PC-9 (cell line): ENCODE data around the gene IFI27. TPM values are rescaled to one million over a fixed set of nuclear protein-coding genes. Genes with fewer than 3 reads are reported as not detected.

Source experiments
- BruUV-seq: library from RNA; stranded (reverse); fragments of 400-500 nt; replicated peaks from 2 replicates; lab custom pipeline; 2021; lab: Mats Ljungman, UMichigan
- CTCF ChIA-PET: fragments of 300-600 bp; sonication (Branson Sonifier 250); formaldehyde crosslinking; loops from one replicate; lab custom pipeline; 2022; ENCODE audit warnings: antibody characterized with exemption; lab: Charles Lee
- POLR2A ChIA-PET: fragments of 300-600 bp; sonication (Branson Sonifier 250); formaldehyde crosslinking; loops from one replicate; lab custom pipeline; 2022; ENCODE audit warnings: antibody characterized with exemption; ENCODE audit not compliant: unreplicated experiment; lab: Charles Lee
- DNase-seq, 2 experiments: peaks; one replicate each; pipeline versions ENCODE4 v3.0.0 to v3.0.0-alpha.2; 2015 to 2022; ENCODE audit warnings: mixed read lengths in 1 of 2
- H2AFZ ChIP-seq: fragments of 200-600 bp; sonication (generic); 2 replicates; pipeline ENCODE4 v1.8.1; 2017; ENCODE audit warnings: antibody characterized with exemption
- H3F3A ChIP-seq: fragments of 200-600 bp; sonication (generic); 2 replicates; pipeline ENCODE4 v1.8.1; 2017; ENCODE audit warnings: antibody characterized with exemption, mild to moderate bottlenecking, low read depth; ENCODE audit not compliant: insufficient read depth
- H3K27ac ChIP-seq: fragments of 200-600 bp; sonication (generic); 2 replicates; pipeline ENCODE4 v1.6.1; 2016; ENCODE audit warnings: mixed run types
- H3K27me3 ChIP-seq: fragments of 200-600 bp; sonication (generic); 2 replicates; pipeline ENCODE4 v1.6.1; 2016; ENCODE audit warnings: low read depth, mixed run types; ENCODE audit not compliant: insufficient read depth
- H3K36me3 ChIP-seq: fragments of 200-600 bp; sonication (generic); 2 replicates; pipeline ENCODE4 v1.6.1; 2016; ENCODE audit warnings: low read depth, mixed run types
- H3K4me1 ChIP-seq: fragments of 200-600 bp; sonication (generic); replicated peaks from 2 replicates; pipeline ENCODE4 v1.6.1; 2016; ENCODE audit warnings: mixed run types; ENCODE audit not compliant: insufficient read depth
- H3K4me2 ChIP-seq: fragments of 200-600 bp; sonication (generic); 2 replicates; pipeline ENCODE4 v1.6.1; 2017; ENCODE audit warnings: mixed run types
- H3K4me3 ChIP-seq: fragments of 200-600 bp; sonication (generic); 2 replicates; pipeline ENCODE4 v1.6.1; 2016; ENCODE audit warnings: mixed run types
- H3K79me2 ChIP-seq: fragments of 200-600 bp; sonication (generic); 2 replicates; pipeline ENCODE4 v1.6.1; 2017; ENCODE audit warnings: low read depth, mixed run types
- H3K9me2 ChIP-seq: fragments of 200-600 bp; sonication (generic); 2 replicates; pipeline ENCODE4 v1.8.1; 2017; ENCODE audit warnings: mild to moderate bottlenecking; ENCODE audit not compliant: insufficient read depth
- H3K9me3 ChIP-seq: fragments of 200-600 bp; sonication (generic); 2 replicates; pipeline ENCODE4 v1.8.1; 2016; ENCODE audit warnings: low read depth; ENCODE audit not compliant: insufficient read depth
- H4K20me1 ChIP-seq: fragments of 200-600 bp; sonication (generic); 2 replicates; pipeline ENCODE4 v1.8.1; 2017; ENCODE audit not compliant: insufficient read depth
- CTCF ChIP-seq: fragments of 200-600 bp; sonication (generic); conservative IDR thresholded peaks from 2 replicates; pipeline ENCODE4 v1.6.1; 2017; ENCODE audit warnings: mixed run types, antibody characterized with exemption, mild to moderate bottlenecking, moderate library complexity
- EZH2 ChIP-seq: fragments of 200-600 bp; sonication (generic); IDR thresholded peaks from 2 replicates; pipeline ENCODE4 v1.8.0; 2017; ENCODE audit warnings: antibody characterized with exemption, low read depth
- intact Hi-C: fragments of 100-400 bp; cut with micrococcal nuclease; formaldehyde crosslinking; loops from one replicate; pipeline ENCODE4 v1.10.0; 2022; ENCODE audit not compliant: unreplicated experiment
- total RNA-seq: library from RNA; stranded (reverse); gene quantifications from 2 replicates; pipeline ENCODE4 v1.2.3, GENCODE V29; 2021

Gene IFI27
- total RNA-seq, 1 experiment from 2014 or later: 1.1 TPM

GRCh38 chr14:94135476-94135875, 24.9 kb downstream of the IFI27 start:
- no TSS peak for BruUV-seq
- ChIA-PET POLR2A (no interaction called here), CTCF (no interaction called here)
- H3K9me2 ChIP-seq: no peaks in the 10 kb centered on the region
- TF ChIP-seq EZH2 (no peak), CTCF (no peak)
- no peaks in the 10 kb centered on the region for H4K20me1 ChIP-seq
- H3K4me3 ChIP-seq: no peak overlapping the region
- no peaks in the 10 kb centered on the region for H3F3A ChIP-seq
- no peak for DNase-seq
- intact Hi-C loops: loop anchor here (5.0 kb wide), 1 partner anchor 83 kb away; no protein-coding TSS in a partner anchor
- no peaks in the 10 kb centered on the region for H3K4me1 ChIP-seq
- no peak overlapping the region for H3K4me2 ChIP-seq
- no peaks in the 10 kb centered on the region for H3K36me3 ChIP-seq
- H3K27me3 ChIP-seq: no peaks in the 10 kb centered on the region
- H3K9me3 ChIP-seq: no peaks in the 10 kb centered on the region
- no peak overlapping the region for H2AFZ ChIP-seq
- no peak overlapping the region for H3K27ac ChIP-seq
- no peaks in the 10 kb centered on the region for H3K79me2 ChIP-seq

GRCh38 chr14:94136575-94137331, 26.2 kb downstream of the IFI27 start:
- peak in 1 of 2 experiments; percentile 44 for DNase-seq
- Histone ChIP-seq H3K4me2 (no peak overlapping the region), H3K4me3 (no peak overlapping the region), H3K36me3 (no peaks in the 10 kb centered on the region), H4K20me1 (no peaks in the 10 kb centered on the region), H3K4me1 (no peaks in the 10 kb centered on the region), H3K27me3 (no peaks in the 10 kb centered on the region), H3K9me3 (no peaks in the 10 kb centered on the region), H3K9me2 (no peaks in the 10 kb centered on the region), H3K79me2 (no peaks in the 10 kb centered on the region), H3F3A (no peaks in the 10 kb centered on the region), H2AFZ (no peak overlapping the region), H3K27ac (no peak overlapping the region)
- intact Hi-C loops: loop anchor here (1.0 to 5.0 kb wide), 3 partner anchors 84 to 195 kb away; no protein-coding TSS in a partner anchor
- ChIA-PET POLR2A (interaction anchor here (0.7 kb wide), 1 partner anchor 100 kb away, joined by 5 read pairs; no protein-coding TSS in a partner anchor), CTCF (interaction anchor here (0.6 to 1.1 kb wide), 4 partner anchors 43 to 1271 kb away, joined by 3 to 10 read pairs (median 6); partner anchors contain the start of genes DDX24 and IFI27L1)
- TF ChIP-seq CTCF: peak; percentile 84
- TF ChIP-seq EZH2: no peak
- BruUV-seq: no TSS peak

- ChIA-PET POLR2A (no interaction called here), CTCF (interaction anchor here (0.6 kb wide), 1 partner anchor 167 kb away, joined by 5 read pairs; no protein-coding TSS in a partner anchor)
- Histone ChIP-seq H3F3A (no peaks in the 10 kb centered on the region), H3K79me2 (no peaks in the 10 kb centered on the region), H4K20me1 (no peaks in the 10 kb centered on the region), H3K4me2 (no peak overlapping the region), H3K4me3 (no peak overlapping the region), H3K36me3 (no peaks in the 10 kb centered on the region), H3K27me3 (no peaks in the 10 kb centered on the region), H3K9me2 (no peaks in the 10 kb centered on the region), H2AFZ (no peak overlapping the region), H3K4me1 (no peaks in the 10 kb centered on the region), H3K9me3 (no peaks in the 10 kb centered on the region), H3K27ac (no peak overlapping the region)
- TF ChIP-seq EZH2 (no peak), CTCF (no peak)
- no TSS peak for BruUV-seq
- intact Hi-C loops: loop anchor here (5.0 kb wide), 1 partner anchor 86 kb away; no protein-coding TSS in a partner anchor
- no peak for DNase-seq
These were observed 27.7 kb downstream of the IFI27 start for GRCh38 chr14:94138251-94138650.
